Measurements from ENCODE around the gene LYST. TPM values are rescaled to one million over a fixed set of nuclear protein-coding genes. Genes with fewer than 3 reads are reported as not detected.

Gene LYST
- total RNA-seq, 1 donor from 2014 or later = 7.2 TPM

DNA sequence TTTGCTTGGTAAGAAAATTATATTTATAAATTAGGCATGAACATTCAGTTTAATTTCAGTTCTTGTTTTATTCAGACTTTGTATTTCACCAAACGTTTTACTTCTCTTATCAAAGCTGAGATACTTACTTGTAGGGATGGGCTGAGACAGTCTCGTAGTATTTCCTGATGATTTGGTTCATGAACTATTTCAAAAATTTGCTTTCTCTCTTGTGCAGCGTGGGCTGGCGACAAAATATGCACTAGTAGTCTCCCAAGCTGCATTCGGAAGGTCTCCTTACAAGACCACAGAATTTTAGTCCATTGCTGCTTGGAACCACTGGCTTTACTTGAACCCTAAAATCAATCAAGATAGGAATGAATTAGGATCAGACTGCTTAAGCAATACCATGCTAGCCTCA, 125.4 kb downstream of the LYST start:
- TF ChIP-seq, protein P1, sequence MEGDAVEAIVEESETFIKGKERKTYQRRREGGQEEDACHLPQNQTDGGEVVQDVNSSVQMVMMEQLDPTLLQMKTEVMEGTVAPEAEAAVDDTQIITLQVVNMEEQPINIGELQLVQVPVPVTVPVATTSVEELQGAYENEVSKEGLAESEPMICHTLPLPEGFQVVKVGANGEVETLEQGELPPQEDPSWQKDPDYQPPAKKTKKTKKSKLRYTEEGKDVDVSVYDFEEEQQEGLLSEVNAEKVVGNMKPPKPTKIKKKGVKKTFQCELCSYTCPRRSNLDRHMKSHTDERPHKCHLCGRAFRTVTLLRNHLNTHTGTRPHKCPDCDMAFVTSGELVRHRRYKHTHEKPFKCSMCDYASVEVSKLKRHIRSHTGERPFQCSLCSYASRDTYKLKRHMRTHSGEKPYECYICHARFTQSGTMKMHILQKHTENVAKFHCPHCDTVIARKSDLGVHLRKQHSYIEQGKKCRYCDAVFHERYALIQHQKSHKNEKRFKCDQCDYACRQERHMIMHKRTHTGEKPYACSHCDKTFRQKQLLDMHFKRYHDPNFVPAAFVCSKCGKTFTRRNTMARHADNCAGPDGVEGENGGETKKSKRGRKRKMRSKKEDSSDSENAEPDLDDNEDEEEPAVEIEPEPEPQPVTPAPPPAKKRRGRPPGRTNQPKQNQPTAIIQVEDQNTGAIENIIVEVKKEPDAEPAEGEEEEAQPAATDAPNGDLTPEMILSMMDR (IDR thresholded peaks at IDR 0.05; ENCODE audit: unreplicated experiment) = no peak
- DNase-seq (ENCODE audit: low spot score in 2 of 2, unreplicated experiment in 2 of 2) = no peak
- Mint-ChIP-seq H3K27me3 (ENCODE audit: low read depth) (no peaks in the 10 kb centered on the region), H3K9me3 (peaks cover 6% of the 10 kb centered on the region), H3K4me3 (no peak overlapping the region), H3K4me1 (peaks cover 6% of the 10 kb centered on the region), H3K27ac (peak overlapping the region; percentile 83), H3K36me3 (peaks cover 7% of the 10 kb centered on the region)

- Mint-ChIP-seq H3K4me1 (peaks cover 6% of the 10 kb centered on the region), H3K27me3 (ENCODE audit: low read depth) (no peaks in the 10 kb centered on the region), H3K36me3 (peaks cover 7% of the 10 kb centered on the region), H3K9me3 (peaks cover 6% of the 10 kb centered on the region), H3K4me3 (no peak overlapping the region), H3K27ac (no peak overlapping the region)
- TF ChIP-seq, protein P1 (IDR thresholded peaks at IDR 0.05; ENCODE audit: unreplicated experiment) = no peak
- no peak for DNase-seq (ENCODE audit: low spot score in 2 of 2, unreplicated experiment in 2 of 2)
Observed at GRCh38 chr1:235739631-235740030, 127.1 kb downstream of the LYST start.

- Mint-ChIP-seq H3K9me3 (peaks cover 6% of the 10 kb centered on the region), H3K27ac (no peak overlapping the region), H3K4me1 (peaks cover 6% of the 10 kb centered on the region), H3K27me3 (ENCODE audit: low read depth) (no peaks in the 10 kb centered on the region), H3K4me3 (no peak overlapping the region), H3K36me3 (peaks cover 7% of the 10 kb centered on the region)
- TF ChIP-seq, protein P1 (IDR thresholded peaks at IDR 0.05; ENCODE audit: unreplicated experiment) = no peak
- no peak for DNase-seq (ENCODE audit: low spot score in 2 of 2, unreplicated experiment in 2 of 2)
Observed at GRCh38 chr1:235739124-235739523, 127.6 kb downstream of the LYST start.

- Mint-ChIP-seq H3K27me3 (ENCODE audit: low read depth) (no peaks in the 10 kb centered on the region), H3K27ac (no peak overlapping the region), H3K4me3 (no peak overlapping the region), H3K36me3 (peaks cover 7% of the 10 kb centered on the region), H3K9me3 (peaks cover 6% of the 10 kb centered on the region), H3K4me1 (peaks cover 6% of the 10 kb centered on the region)
- TF ChIP-seq, protein P1 (IDR thresholded peaks at IDR 0.05; ENCODE audit: unreplicated experiment) = no peak
- DNase-seq (ENCODE audit: low spot score in 2 of 2, unreplicated experiment in 2 of 2) = no peak
Observed at GRCh38 chr1:235737751-235738150, 129.0 kb downstream of the LYST start.

- no peaks in the 10 kb centered on the region for H3K9me3 Mint-ChIP-seq
- no peaks in the 10 kb centered on the region for H3K27me3 Mint-ChIP-seq (ENCODE audit: low read depth)
- no peak overlapping the region for H3K27ac Mint-ChIP-seq
- TF ChIP-seq, protein P1 (IDR thresholded peaks at IDR 0.05; ENCODE audit: unreplicated experiment) = no peak
- peaks cover 7% of the 10 kb centered on the region for H3K36me3 Mint-ChIP-seq
- no peak for DNase-seq (ENCODE audit: low spot score in 2 of 2, unreplicated experiment in 2 of 2)
- no peak overlapping the region for H3K4me3 Mint-ChIP-seq
- H3K4me1 Mint-ChIP-seq = peaks cover 2% of the 10 kb centered on the region
Observed at GRCh38 chr1:235736263-235736662, 130.4 kb downstream of the LYST start.

DNA sequence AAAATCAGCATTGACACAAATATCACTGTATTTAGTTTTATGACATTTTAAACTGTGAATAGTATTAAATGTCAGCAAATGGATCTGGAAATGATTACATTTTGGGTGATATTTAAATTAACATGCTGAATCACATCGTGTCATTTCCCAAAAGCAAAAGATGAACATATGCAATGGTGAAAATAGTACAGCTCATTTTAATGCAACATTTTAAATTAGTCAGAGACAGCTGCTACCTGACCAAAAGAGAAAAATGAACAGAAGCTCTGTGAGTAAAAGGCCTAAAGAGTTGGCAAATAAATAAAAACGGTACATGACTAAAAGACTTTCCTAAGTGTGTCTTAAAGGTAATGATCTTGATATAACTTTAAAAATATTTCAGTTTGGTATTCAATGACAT, 131.1 kb downstream of the LYST start:
- TF ChIP-seq, protein P1 (IDR thresholded peaks at IDR 0.05; ENCODE audit: unreplicated experiment) = no peak
- Mint-ChIP-seq H3K36me3 (peaks cover 7% of the 10 kb centered on the region), H3K27ac (no peak overlapping the region), H3K27me3 (ENCODE audit: low read depth) (no peaks in the 10 kb centered on the region), H3K4me1 (no peaks in the 10 kb centered on the region), H3K4me3 (no peak overlapping the region), H3K9me3 (no peaks in the 10 kb centered on the region)
- no peak for DNase-seq (ENCODE audit: low spot score in 2 of 2, unreplicated experiment in 2 of 2)

Data from mesothelial cell of epicardium (in vitro differentiated cells).